Measurements from ENCODE around the gene ZFP92.

Gene ZFP92

DNA sequence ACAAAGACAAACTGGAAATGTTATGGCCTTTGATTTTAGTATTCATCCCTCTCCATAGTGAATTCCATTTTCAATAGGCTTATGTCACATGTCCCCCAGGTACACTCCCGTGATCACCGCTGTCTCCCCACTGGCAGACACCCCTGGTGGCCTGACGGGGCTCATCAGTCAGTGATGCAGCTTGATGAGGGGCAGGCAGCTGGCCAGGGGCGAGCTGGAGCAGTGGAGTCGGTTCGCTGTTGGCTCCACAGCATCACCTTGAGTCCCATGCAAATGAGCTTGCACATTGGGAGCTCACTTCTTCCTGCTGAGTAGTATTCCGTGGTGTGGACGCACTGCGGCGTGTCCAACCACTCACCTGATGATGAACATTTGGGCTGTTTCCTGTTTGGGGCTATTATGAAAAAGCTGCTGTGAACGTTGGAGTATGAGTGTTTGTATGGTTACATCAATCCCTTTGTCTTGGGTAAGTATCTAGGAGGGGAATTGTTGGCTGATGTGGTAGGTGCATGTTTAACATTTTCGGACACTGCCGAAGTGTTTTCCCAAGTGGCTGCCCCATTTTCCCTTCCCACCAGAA, 29.4 kb downstream of the ZFP92 start:
- Histone ChIP-seq H3K27me3 (ENCODE audit: control insufficient read depth in 1 of 2, insufficient read depth in 2 of 2, low read length in 2 of 2) (peaks cover 0 to 17% of the 10 kb centered on the region in 2 donors), H3K4me3 (ENCODE audit: low read length in 2 of 2) (no peak overlapping the region), H3K4me1 (ENCODE audit: control insufficient read depth, insufficient read depth, low read length) (no peaks in the 10 kb centered on the region), H3K36me3 (ENCODE audit: control insufficient read depth in 2 of 2, insufficient read depth in 2 of 2, low read length in 2 of 2) (no peaks in the 10 kb centered on the region), H3K27ac (ENCODE audit: low read length) (no peak overlapping the region), H3K9me3 (ENCODE audit: control insufficient read depth in 2 of 2, low read length in 2 of 2) (peaks cover 0 to 6% of the 10 kb centered on the region in 2 donors), H3K9ac (ENCODE audit: low read length in 2 of 2) (no peak overlapping the region)

DNA sequence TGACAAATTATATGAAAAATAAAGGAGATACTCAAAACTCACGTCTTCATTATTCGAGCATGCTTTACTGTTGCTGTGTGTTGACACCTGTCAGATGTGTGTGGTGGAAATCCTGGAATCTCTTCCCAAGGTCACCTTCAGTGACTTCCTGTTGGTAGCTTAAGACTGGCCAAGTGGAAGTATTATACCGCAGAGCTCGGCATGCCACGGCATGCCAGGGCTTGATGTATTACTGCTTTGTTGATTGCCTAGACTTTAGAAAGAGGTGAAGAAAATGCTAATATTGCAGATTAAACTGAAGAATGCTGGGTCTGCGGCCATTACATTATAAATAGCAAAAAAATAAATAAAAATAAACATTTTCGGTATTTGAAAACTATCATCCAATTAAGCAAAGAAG, 30.0 kb downstream of the ZFP92 start:
- peaks cover 0 to 4% of the 10 kb centered on the region in 2 donors for H3K9me3 ChIP-seq (ENCODE audit: control insufficient read depth in 2 of 2, low read length in 2 of 2)
- H3K27me3 ChIP-seq (ENCODE audit: control insufficient read depth in 1 of 2, insufficient read depth in 2 of 2, low read length in 2 of 2) = peaks cover 0 to 17% of the 10 kb centered on the region in 2 donors
- H3K4me1 ChIP-seq (ENCODE audit: control insufficient read depth, insufficient read depth, low read length) = no peaks in the 10 kb centered on the region
- no peaks in the 10 kb centered on the region for H3K36me3 ChIP-seq (ENCODE audit: control insufficient read depth in 2 of 2, insufficient read depth in 2 of 2, low read length in 2 of 2)
- no peak overlapping the region for H3K27ac ChIP-seq (ENCODE audit: low read length)
- no peak overlapping the region for H3K4me3 ChIP-seq (ENCODE audit: low read length in 2 of 2)
- no peak overlapping the region for H3K9ac ChIP-seq (ENCODE audit: low read length in 2 of 2)

DNA sequence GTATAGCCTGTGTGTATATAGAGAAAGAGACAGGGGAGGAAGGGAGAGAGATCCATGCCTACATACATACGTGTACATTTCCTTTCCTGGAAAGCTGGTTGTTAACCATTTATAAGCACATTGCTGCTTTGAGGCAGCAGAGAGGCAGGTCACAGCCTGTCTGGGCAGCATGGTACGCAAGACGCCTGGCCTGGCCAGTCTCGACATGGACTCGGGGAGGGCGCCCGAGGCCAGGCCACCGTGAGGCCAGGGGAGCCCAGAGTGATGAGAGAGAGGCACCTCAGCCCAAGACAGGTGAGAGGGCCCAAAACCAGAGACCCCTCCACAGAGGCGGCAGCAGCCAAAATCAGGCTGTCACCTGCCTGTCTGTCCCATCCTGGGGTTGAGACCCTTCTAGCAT, 30.7 kb downstream of the ZFP92 start:
- Histone ChIP-seq H3K27ac (ENCODE audit: low read length) (no peak overlapping the region), H3K36me3 (ENCODE audit: control insufficient read depth in 2 of 2, insufficient read depth in 2 of 2, low read length in 2 of 2) (no peaks in the 10 kb centered on the region), H3K4me3 (ENCODE audit: low read length in 2 of 2) (no peak overlapping the region), H3K27me3 (ENCODE audit: control insufficient read depth in 1 of 2, insufficient read depth in 2 of 2, low read length in 2 of 2) (peaks cover 0 to 16% of the 10 kb centered on the region in 2 donors), H3K9ac (ENCODE audit: low read length in 2 of 2) (no peak overlapping the region), H3K4me1 (ENCODE audit: control insufficient read depth, insufficient read depth, low read length) (no peaks in the 10 kb centered on the region), H3K9me3 (ENCODE audit: control insufficient read depth in 2 of 2, low read length in 2 of 2) (peaks cover 0 to 4% of the 10 kb centered on the region in 2 donors)

DNA sequence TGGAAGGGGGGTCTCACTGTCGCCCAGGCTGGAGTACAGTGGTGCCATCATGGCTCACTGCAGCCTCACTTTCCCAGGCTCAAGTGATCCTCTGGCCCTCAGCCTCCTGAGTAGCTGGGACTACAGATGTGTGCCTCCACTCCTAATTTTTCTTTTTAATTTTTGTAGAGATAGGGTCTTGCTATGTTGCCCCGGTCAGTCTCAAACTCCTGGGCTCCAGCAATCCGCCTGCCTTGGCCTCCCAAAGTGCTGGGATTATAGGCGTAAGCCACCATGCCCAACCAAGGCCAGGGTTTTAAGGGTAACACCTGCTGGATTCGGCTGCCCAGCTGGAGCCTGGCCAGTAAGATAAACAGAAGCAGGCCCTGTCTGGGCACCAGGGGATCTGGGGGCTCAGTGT, 31.2 kb downstream of the ZFP92 start:
- Histone ChIP-seq H3K36me3 (ENCODE audit: control insufficient read depth in 2 of 2, insufficient read depth in 2 of 2, low read length in 2 of 2) (no peaks in the 10 kb centered on the region), H3K27ac (ENCODE audit: low read length) (no peak overlapping the region), H3K9me3 (ENCODE audit: control insufficient read depth in 2 of 2, low read length in 2 of 2) (peaks cover 0 to 4% of the 10 kb centered on the region in 2 donors), H3K27me3 (ENCODE audit: control insufficient read depth in 1 of 2, insufficient read depth in 2 of 2, low read length in 2 of 2) (peaks cover 0 to 15% of the 10 kb centered on the region in 2 donors), H3K9ac (ENCODE audit: low read length in 2 of 2) (no peak overlapping the region), H3K4me3 (ENCODE audit: low read length in 2 of 2) (no peak overlapping the region), H3K4me1 (ENCODE audit: control insufficient read depth, insufficient read depth, low read length) (no peaks in the 10 kb centered on the region)

DNA sequence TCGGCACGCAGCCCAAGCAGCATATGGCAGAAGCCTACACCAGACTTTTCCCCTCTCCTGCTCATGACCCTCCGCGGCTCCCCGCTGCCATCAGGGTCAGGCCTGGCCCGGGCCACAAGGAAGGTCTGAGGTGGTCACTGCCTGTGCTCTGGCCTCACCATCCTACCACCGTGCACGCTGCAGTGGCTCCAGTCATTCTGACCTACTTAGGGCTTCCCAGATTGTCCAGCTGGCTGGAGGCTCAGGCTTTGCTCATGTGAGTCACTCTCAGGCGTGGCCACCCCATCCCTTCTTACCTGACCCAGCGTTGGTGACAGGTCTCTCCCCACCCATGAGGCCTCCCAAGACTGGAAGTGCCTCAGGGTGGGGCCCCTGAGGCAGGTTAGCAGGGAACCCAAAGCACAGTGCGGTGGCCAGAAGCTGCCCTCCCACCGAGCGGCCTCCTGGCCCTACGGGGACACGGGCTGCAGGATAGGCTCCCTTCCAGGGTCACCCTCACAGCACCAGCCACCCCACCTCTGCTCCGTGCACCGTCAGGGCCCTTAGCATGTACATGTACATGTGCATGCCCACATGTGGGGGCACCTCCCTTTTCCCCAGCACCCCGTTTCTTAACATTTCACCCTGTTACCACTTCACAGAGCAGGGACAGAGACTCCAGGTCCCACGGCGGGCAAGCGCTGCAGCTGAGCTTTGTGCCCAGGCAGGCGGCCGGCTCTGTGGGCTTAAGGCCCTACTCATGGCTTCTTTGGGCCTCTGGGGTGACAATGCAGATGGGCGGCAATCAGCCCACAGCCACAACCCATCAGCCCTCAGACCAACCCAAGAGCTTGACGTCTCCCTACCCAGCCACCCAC, 32.4 kb downstream of the ZFP92 start:
- Histone ChIP-seq H3K27ac (ENCODE audit: low read length) (no peak overlapping the region), H3K4me1 (ENCODE audit: control insufficient read depth, insufficient read depth, low read length) (no peaks in the 10 kb centered on the region), H3K9ac (ENCODE audit: low read length in 2 of 2) (no peak overlapping the region), H3K36me3 (ENCODE audit: control insufficient read depth in 2 of 2, insufficient read depth in 2 of 2, low read length in 2 of 2) (no peaks in the 10 kb centered on the region), H3K27me3 (ENCODE audit: control insufficient read depth in 1 of 2, insufficient read depth in 2 of 2, low read length in 2 of 2) (peaks cover 0 to 10% of the 10 kb centered on the region in 2 donors), H3K9me3 (ENCODE audit: control insufficient read depth in 2 of 2, low read length in 2 of 2) (peaks cover 0 to 4% of the 10 kb centered on the region in 2 donors), H3K4me3 (ENCODE audit: low read length in 2 of 2) (no peak overlapping the region)

DNA sequence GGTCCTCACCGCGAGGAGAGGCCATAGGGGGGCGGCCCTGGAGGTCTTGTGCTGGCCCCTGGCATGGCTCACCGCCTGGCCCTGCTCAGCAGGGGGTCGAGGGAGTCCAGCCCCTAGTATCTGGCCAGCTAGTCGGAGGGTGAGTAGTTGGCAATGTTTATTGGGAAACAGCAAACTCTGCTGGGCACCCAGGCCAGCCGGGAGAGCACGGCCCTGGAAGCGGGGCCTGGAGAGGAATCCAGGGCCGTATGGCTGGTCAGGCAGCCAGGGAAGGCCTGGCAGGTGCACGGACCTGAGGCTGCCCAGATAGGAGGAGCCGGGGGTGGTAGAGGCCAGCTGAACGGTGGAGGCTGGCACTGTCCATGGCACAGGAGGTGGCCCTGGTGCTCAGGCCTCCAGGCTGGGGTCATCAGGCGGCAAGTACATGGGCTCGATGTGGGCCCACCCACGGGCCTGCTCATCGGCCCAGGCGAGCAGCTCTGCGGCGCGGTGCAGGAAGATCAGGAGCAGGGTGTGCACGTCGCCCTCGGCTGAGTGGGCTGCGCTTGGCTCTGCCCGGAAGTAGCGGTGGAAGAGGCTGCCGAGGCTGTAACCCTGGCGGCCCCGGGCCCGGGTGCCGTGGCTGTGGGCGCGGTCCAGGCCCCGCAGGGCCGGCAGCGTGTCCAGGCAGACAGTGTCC, 33.2 kb downstream of the ZFP92 start:
- Histone ChIP-seq H3K9ac (ENCODE audit: low read length in 2 of 2) (no peak overlapping the region), H3K4me1 (ENCODE audit: control insufficient read depth, insufficient read depth, low read length) (no peaks in the 10 kb centered on the region), H3K9me3 (ENCODE audit: control insufficient read depth in 2 of 2, low read length in 2 of 2) (peaks cover 0 to 1% of the 10 kb centered on the region in 2 donors), H3K27me3 (ENCODE audit: control insufficient read depth in 1 of 2, insufficient read depth in 2 of 2, low read length in 2 of 2) (peaks cover 0 to 9% of the 10 kb centered on the region in 2 donors), H3K4me3 (ENCODE audit: low read length in 2 of 2) (no peak overlapping the region), H3K27ac (ENCODE audit: low read length) (no peak overlapping the region), H3K36me3 (ENCODE audit: control insufficient read depth in 2 of 2, insufficient read depth in 2 of 2, low read length in 2 of 2) (no peaks in the 10 kb centered on the region)

DNA sequence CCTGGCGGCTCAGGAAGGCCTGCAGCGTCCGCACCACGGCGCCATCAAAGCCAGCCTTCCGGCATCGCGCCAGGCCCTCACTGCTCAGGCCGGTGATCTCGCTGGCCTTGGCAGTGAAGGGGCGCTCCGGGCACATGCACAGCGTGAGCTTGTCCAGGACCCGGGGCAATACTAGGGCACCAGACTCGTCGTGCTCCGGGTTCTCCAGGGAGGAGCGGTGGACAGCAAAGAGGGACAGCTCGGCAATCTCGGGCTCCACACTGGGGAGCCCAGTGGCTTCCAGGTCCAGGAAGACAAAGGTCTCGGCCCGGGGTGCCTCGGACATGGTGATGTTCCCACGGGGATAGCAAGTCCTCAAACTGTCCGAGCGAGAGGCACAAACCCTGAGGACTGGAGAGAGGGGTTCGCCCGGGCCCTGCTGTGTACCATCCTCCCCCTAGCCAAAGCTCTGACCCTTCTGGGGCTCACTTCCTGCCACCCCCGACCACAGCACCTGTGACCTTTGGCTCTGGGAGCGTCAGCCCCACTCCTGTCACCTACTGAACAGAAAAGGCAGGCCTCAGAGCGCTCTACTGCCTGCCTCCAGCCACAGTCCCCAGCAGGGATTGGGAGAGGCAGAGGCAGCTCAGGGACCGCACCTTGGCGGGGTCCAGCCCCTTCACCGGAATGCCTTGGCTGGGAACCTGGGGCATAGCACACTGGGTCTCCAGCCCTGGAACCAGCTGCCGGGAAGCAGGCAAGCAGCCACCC, 34.0 kb downstream of the ZFP92 start:
- Histone ChIP-seq H3K4me1 (ENCODE audit: control insufficient read depth, insufficient read depth, low read length) (no peaks in the 10 kb centered on the region), H3K9ac (ENCODE audit: low read length in 2 of 2) (no peak overlapping the region), H3K36me3 (ENCODE audit: control insufficient read depth in 2 of 2, insufficient read depth in 2 of 2, low read length in 2 of 2) (no peaks in the 10 kb centered on the region), H3K27ac (ENCODE audit: low read length) (no peak overlapping the region), H3K4me3 (ENCODE audit: low read length in 2 of 2) (no peak overlapping the region), H3K9me3 (ENCODE audit: control insufficient read depth in 2 of 2, low read length in 2 of 2) (no peaks in the 10 kb centered on the region), H3K27me3 (ENCODE audit: control insufficient read depth in 1 of 2, insufficient read depth in 2 of 2, low read length in 2 of 2) (peaks cover 0 to 5% of the 10 kb centered on the region in 2 donors)

DNA sequence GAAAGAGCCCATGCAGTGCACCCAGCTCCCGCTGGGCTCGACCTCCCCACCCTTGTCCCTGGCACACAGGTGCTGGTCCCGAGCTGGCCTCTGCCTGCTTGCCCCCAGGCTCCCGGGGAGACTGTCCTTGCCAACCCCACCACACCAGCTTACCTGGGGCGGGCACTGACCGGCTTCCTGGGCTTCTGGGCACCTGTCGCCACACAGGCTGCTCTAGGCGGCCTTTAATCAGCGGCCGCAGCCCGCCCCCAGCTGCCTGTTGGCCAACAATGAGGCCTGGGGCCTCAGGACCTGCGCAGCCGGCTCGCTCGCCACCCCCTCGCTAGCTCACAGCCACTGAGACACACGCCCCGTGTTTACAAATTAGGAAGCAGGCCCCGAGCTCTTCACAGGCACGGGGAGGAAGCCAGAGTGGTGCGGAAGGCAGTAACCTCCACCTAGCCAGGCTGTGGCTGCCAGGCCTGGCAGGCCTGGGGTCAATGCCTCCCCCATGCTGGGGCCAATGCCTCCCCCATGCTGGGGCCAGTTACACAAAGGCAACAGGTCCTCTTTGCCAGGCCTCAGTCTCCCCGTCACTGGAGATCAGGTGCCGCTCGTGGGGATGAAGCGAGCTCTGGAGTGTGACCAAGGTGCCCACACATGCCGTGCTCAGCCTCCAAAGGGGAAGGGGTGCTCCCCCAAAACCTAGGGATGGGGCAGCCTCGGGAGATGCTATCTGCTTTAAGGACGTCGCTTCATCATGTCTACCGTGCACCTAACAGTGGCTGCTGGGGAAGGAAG, 34.8 kb downstream of the ZFP92 start, which contains the start of gene TREX2:
Gene TREX2, minus strand, starts transcription at position 201 of the 780 bp plus-strand sequence. CDS start 626 bp downstream, outside the sequence.
- Histone ChIP-seq H3K9ac (ENCODE audit: low read length in 2 of 2) (no peak within 1 kb of the TSS), H3K4me3 (ENCODE audit: low read length in 2 of 2) (no peak within 1 kb of the TSS), H3K27ac (ENCODE audit: low read length) (no peak within 1 kb of the TSS), H3K27me3 (ENCODE audit: control insufficient read depth in 1 of 2, insufficient read depth in 2 of 2, low read length in 2 of 2) (no peaks in the 10 kb centered on the region), H3K36me3 (ENCODE audit: control insufficient read depth in 2 of 2, insufficient read depth in 2 of 2, low read length in 2 of 2) (no peaks in the 10 kb centered on the region), H3K4me1 (ENCODE audit: control insufficient read depth, insufficient read depth, low read length) (no peaks in the 10 kb centered on the region), H3K9me3 (ENCODE audit: control insufficient read depth in 2 of 2, low read length in 2 of 2) (no peaks in the 10 kb centered on the region)

DNA sequence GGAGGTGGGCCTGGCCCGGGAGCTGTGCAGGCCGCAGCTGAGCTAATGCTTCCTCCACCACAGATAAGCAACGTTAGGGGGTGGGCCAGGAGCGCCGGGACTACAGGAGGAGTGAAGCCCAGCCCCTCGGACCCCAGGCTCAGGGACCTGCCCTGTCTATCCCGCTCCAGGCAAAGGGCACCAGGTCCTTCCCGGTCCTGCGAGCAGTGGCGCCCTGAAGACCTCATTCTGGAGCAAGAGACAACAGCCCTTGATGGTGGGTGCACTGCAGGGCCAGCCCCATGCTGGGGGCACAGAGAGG, 35.3 kb downstream of the ZFP92 start:
- no peaks in the 10 kb centered on the region for H3K9me3 ChIP-seq (ENCODE audit: control insufficient read depth in 2 of 2, low read length in 2 of 2)
- H3K36me3 ChIP-seq (ENCODE audit: control insufficient read depth in 2 of 2, insufficient read depth in 2 of 2, low read length in 2 of 2) = no peaks in the 10 kb centered on the region
- no peaks in the 10 kb centered on the region for H3K4me1 ChIP-seq (ENCODE audit: control insufficient read depth, insufficient read depth, low read length)
- no peak overlapping the region for H3K9ac ChIP-seq (ENCODE audit: low read length in 2 of 2)
- H3K27ac ChIP-seq (ENCODE audit: low read length) = no peak overlapping the region
- no peak overlapping the region for H3K4me3 ChIP-seq (ENCODE audit: low read length in 2 of 2)
- H3K27me3 ChIP-seq (ENCODE audit: control insufficient read depth in 1 of 2, insufficient read depth in 2 of 2, low read length in 2 of 2) = no peaks in the 10 kb centered on the region

Measured in stomach smooth muscle (tissue), 2 donors.